Measurements from ENCODE around the gene NUFIP2.
"Not testable (repeated sequence)": the region's sequence is repeated elsewhere in the genome, so short reads cannot be mapped to it uniquely, and the experiment has no call there.

The NUFIP2 gene

GRCh38 chr17:29238133-29238850, 55.7 kb downstream of the NUFIP2 start:
- no peak for DNase-seq (ENCODE audit: low spot score)

GRCh38 chr17:29237476-29238132, 56.3 kb downstream of the NUFIP2 start:
- no peak for DNase-seq (ENCODE audit: low spot score)

GRCh38 chr17:29235904-29236303, 58.0 kb downstream of the NUFIP2 start:
- DNase-seq (ENCODE audit: low spot score): no peak

GRCh38 chr17:29234972-29235371, 59.0 kb downstream of the NUFIP2 start:
- not testable (repeated sequence) for DNase-seq (ENCODE audit: low spot score)

- no peak for DNase-seq (ENCODE audit: low spot score)
These were observed 60.6 kb downstream of the NUFIP2 start for GRCh38 chr17:29233301-29233700.

GRCh38 chr17:29225396-29225795, 68.6 kb downstream of the NUFIP2 start:
- no peak for DNase-seq (ENCODE audit: low spot score)

- not testable (repeated sequence) for DNase-seq (ENCODE audit: low spot score)
These were observed 72.6 kb downstream of the NUFIP2 start for GRCh38 chr17:29221338-29221737.

- DNase-seq (ENCODE audit: low spot score): peak; percentile 82
These were observed 74.4 kb downstream of the NUFIP2 start for GRCh38 chr17:29219378-29220047.

- no peak for DNase-seq (ENCODE audit: low spot score)
These were observed 77.1 kb downstream of the NUFIP2 start for GRCh38 chr17:29216856-29217255.

GRCh38 chr17:29216181-29216580, 77.8 kb downstream of the NUFIP2 start:
- no peak for DNase-seq (ENCODE audit: low spot score)

GRCh38 chr17:29215717-29216116, 78.2 kb downstream of the NUFIP2 start:
- no peak for DNase-seq (ENCODE audit: low spot score)

GRCh38 chr17:29215174-29215573, 78.8 kb downstream of the NUFIP2 start:
- DNase-seq (ENCODE audit: low spot score): no peak

- no peak for DNase-seq (ENCODE audit: low spot score)
These were observed 79.5 kb downstream of the NUFIP2 start for GRCh38 chr17:29214215-29215146.

- no peak for DNase-seq (ENCODE audit: low spot score)
These were observed 81.2 kb downstream of the NUFIP2 start for GRCh38 chr17:29212681-29213121.

GRCh38 chr17:29212094-29212631, 81.8 kb downstream of the NUFIP2 start:
- DNase-seq (ENCODE audit: low spot score): no peak

- DNase-seq (ENCODE audit: low spot score): no peak
These were observed 83.1 kb downstream of the NUFIP2 start for GRCh38 chr17:29210879-29211278.

- DNase-seq (ENCODE audit: low spot score): no peak
These were observed 84.9 kb downstream of the NUFIP2 start for GRCh38 chr17:29209073-29209472.

- no peak for DNase-seq (ENCODE audit: low spot score)
These were observed 86.0 kb downstream of the NUFIP2 start for GRCh38 chr17:29207975-29208374.
